HUES48 (cell line): ENCODE data around the gene CR2.
"Not testable (repeated sequence)": the region's sequence is repeated elsewhere in the genome, so short reads cannot be mapped to it uniquely, and the experiment has no call there.

ENCODE experiments used
- H3K27ac ChIP-seq: one replicate; pipeline ENCODE4 v1.7.0; 2013; ENCODE audit warnings: low read depth, low read length, inconsistent platforms
- H3K27me3 ChIP-seq: 2 replicates; pipeline ENCODE4 v1.6.1; 2013; ENCODE audit warnings: mild to moderate bottlenecking, low read length; ENCODE audit not compliant: control insufficient read depth, insufficient read depth
- H3K36me3 ChIP-seq: 2 replicates; pipeline ENCODE4 v1.6.1; 2013; ENCODE audit warnings: low read length; ENCODE audit not compliant: control insufficient read depth, insufficient read depth
- H3K4me1 ChIP-seq: 2 replicates; pipeline ENCODE4 v1.6.1; 2013; ENCODE audit warnings: mild to moderate bottlenecking, low read length; ENCODE audit not compliant: control insufficient read depth, insufficient read depth
- H3K4me3 ChIP-seq: 2 replicates; pipeline ENCODE4 v1.5.1; 2013; ENCODE audit warnings: mild to moderate bottlenecking, low read depth, low read length
- H3K9ac ChIP-seq: 2 replicates; pipeline ENCODE4 v1.6.1; 2013; ENCODE audit warnings: mild to moderate bottlenecking, low read depth, low read length, moderate library complexity
- H3K9me3 ChIP-seq: 2 replicates; pipeline ENCODE4 v1.6.1; 2013; ENCODE audit warnings: low read length; ENCODE audit not compliant: control insufficient read depth, insufficient read depth

CR2 gene

DNA sequence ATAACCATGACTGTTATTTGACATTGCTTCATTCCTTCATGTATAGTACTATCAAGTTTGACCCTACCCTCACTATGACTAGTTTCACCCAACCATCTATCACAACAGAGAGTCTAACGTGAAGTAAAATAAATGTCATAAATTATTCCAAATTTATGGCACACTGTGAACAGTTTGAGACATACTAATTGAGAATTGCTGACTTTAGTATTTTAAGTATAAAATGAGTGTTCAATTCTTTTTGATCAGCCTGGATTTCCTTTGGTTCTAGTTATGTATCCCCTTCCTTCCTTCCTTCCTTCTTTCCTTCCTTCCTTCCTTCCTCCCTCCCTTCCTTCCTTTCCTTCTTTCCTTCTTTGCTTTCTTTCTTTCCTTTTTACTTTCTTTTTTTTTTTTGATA lies 56.3 kb downstream of the CR2 start:
- H3K9me3 ChIP-seq: no peaks in the 10 kb centered on the region

DNA sequence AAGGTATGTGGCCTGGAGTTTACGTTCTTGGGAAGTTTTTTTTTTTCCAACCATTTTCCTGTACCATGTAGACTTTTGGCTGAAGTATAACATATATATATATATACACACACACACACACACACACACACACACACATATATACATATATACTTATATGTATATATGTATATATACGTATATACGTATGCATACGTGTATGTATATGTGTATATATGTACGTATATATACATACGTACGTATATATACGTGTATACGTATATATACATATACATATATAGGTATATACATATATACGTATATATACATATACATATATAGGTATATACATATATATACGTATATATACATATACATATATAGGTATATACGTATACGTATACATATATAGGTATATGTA lies 60.8 kb downstream of the CR2 start:
- Histone ChIP-seq H3K27me3 (no peaks in the 10 kb centered on the region), H3K27ac (no peak overlapping the region)

More for the DNA sequence above, 56.3 kb downstream of the CR2 start:
- H3K27ac ChIP-seq: no peak overlapping the region
- no peaks in the 10 kb centered on the region for H3K4me1 ChIP-seq
- H3K4me3 ChIP-seq: no peak overlapping the region
- no peaks in the 10 kb centered on the region for H3K36me3 ChIP-seq
- H3K9ac ChIP-seq: no peak overlapping the region
- no peaks in the 10 kb centered on the region for H3K27me3 ChIP-seq

DNA sequence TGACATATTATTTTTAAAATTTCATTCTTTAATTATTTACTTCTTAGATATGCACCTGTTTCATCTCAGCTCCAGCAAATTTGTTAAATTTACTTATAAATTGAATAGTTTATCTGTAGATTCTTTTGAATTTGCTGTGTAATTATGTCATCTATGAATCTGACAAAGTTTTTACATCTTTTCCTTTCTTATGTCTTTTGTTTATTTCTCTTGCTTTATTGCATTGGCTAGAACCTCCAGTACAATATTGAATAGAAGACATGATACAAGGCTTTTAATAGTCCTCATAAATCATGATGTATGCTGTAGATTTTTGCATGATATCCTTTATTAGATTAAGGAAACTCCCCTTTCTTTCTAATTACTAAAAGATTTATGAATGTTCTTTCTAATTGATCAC lies 62.6 kb downstream of the CR2 start:
- Histone ChIP-seq H3K9ac (no peak overlapping the region), H3K4me1 (no peaks in the 10 kb centered on the region), H3K36me3 (no peaks in the 10 kb centered on the region), H3K4me3 (no peak overlapping the region), H3K27me3 (no peaks in the 10 kb centered on the region), H3K9me3 (no peaks in the 10 kb centered on the region), H3K27ac (no peak overlapping the region)

More for the DNA sequence above, 60.8 kb downstream of the CR2 start:
- Histone ChIP-seq H3K9ac (no peak overlapping the region), H3K9me3 (no peaks in the 10 kb centered on the region), H3K4me3 (no peak overlapping the region), H3K36me3 (no peaks in the 10 kb centered on the region), H3K4me1 (no peaks in the 10 kb centered on the region)

DNA sequence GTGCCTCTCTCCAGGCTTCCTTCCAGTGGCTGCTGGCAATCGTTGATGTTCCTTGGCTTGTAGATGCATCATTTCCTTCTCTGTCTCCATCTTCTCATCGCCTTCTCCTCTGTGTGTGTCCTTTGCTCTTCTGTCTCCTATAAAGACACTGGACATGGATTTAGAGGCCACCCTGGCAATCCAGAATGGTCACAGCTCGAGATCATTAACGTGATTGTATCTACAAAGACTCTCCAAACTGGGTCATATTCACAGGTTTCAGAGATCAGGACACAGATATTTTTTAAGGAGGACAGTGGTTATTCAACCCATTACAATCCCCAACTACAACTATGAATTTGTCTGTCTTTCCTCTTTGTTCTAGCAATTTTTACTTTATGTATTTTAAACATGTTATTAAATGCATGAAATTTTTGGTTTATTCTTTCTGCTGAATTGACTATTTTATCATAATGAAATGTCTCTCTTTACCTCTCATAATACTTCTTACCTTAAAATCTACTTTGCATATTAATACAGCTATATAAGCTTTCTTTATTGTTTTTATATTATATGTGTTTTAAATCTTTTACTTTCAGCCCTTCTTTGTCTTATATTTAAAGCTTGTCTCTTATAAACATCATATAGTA lies 64.6 kb downstream of the CR2 start:
- H3K4me1 ChIP-seq: no peaks in the 10 kb centered on the region
- no peak overlapping the region for H3K9ac ChIP-seq
- H3K4me3 ChIP-seq: no peak overlapping the region
- no peaks in the 10 kb centered on the region for H3K27me3 ChIP-seq
- no peak overlapping the region for H3K27ac ChIP-seq
- no peaks in the 10 kb centered on the region for H3K36me3 ChIP-seq
- H3K9me3 ChIP-seq: no peaks in the 10 kb centered on the region

DNA sequence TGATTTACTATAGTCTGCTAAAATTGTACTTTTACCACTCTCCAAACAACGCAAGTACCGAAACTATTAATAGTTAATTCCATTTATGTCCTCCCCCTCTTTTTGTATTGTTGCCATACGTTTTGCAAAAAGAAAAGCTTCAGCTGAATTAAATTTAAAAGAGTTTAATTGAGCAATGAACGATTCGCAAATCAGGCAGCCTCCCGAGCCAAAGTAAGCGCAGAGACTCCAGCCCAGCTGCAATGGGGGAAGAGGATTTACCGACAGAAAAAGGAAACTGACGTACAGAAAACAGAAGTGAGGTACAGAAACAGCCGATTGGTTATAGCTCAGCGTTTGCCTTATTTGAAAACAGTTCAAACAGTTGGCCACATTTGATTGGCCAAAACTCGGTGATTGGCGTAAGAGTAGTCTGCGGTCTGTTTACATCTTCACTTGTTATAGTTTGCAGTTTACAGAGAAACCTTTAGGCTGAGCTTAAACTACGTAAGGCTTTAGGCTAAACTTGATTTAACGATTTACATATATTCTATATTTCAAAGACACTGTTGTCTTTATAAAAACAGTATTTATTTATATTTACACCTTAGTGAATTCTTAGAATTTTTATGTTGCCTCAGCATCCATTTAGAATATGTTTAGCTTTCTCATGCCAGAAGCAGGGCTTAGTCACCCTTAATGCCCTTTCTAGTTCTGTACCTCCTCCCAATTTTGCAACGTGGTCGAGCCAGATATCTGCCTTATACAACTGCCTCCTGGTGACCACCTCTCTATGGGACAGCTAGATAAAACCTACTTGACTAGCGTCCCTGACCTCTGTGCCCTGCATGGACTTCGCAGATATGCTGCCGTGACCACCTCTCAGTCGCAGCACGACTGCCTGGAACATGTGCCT lies 65.6 kb downstream of the CR2 start:
- H3K36me3 ChIP-seq: no peaks in the 10 kb centered on the region
- no peak overlapping the region for H3K9ac ChIP-seq
- H3K4me1 ChIP-seq: no peaks in the 10 kb centered on the region
- no peak overlapping the region for H3K27ac ChIP-seq
- no peaks in the 10 kb centered on the region for H3K27me3 ChIP-seq
- no peak overlapping the region for H3K4me3 ChIP-seq
- H3K9me3 ChIP-seq: no peaks in the 10 kb centered on the region

DNA sequence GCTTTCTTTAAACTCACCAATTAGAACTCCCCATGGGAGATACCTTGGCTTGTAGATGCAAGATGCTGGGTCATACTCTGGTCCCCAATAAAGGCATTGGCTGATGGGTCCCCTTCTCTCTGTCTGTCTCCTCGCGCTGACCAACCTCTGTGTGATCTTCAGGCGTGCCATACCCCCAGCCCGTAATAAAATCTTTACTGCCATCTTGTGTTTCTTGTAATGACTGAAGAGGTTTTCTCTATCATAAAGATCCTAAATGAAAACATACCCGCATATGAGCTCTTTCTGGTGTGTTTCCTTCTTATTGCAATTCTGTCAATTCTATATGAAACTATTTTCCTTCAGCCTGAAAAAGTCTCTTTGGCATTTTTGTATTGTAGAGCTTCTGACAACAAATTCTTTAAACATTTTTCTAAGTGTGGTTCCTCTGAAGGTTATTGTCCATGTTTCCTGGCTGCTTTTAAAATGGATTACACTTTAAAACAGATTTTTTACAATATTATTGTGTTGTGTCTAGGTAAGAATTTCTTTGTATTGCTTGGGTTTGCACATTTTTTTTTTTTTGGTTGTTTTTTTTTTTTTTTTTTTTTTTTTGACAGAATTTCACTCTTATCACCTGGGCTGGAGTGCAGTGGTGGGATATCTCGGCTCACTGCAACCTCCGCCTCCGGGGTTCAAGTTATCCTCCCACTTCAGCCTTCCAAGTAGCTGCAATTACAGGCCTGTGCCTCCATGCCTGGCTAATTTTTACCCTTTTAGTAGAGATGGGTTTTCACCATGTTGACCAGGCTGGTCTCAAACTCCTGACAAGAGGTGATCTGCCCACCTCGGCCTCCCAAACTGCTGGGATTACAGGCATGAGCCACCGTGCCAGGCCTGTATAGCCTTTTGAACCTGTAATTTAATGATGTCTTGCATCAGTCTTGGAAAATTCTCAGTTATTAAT lies 66.5 kb downstream of the CR2 start:
- not testable (repeated sequence) for H3K9me3 ChIP-seq, H3K4me3 ChIP-seq, H3K27ac ChIP-seq, H3K27me3 ChIP-seq, H3K9ac ChIP-seq, H3K4me1 ChIP-seq, H3K36me3 ChIP-seq

DNA sequence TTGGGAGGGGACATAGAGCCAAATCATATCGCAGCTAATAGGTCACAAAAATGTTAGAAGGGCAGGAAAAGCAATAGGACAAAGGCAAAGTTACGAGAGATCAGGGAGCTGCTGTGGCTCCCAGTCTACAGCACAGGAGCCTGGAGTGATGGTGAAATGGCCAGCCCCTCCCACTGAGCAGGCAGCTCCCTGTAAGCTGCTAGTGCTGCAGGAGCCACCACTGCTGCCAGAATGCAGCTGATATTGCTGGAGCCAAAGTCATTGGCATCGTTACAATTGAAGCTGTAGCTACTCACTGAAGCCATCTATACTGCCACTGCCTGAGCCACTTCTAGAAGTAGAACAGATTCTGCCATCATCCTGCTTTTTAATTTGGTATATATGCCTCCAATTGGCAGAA lies 71.1 kb downstream of the CR2 start:
- not testable (repeated sequence) for H3K9me3 ChIP-seq, H3K36me3 ChIP-seq, H3K27me3 ChIP-seq, H3K4me3 ChIP-seq, H3K4me1 ChIP-seq, H3K9ac ChIP-seq, H3K27ac ChIP-seq

DNA sequence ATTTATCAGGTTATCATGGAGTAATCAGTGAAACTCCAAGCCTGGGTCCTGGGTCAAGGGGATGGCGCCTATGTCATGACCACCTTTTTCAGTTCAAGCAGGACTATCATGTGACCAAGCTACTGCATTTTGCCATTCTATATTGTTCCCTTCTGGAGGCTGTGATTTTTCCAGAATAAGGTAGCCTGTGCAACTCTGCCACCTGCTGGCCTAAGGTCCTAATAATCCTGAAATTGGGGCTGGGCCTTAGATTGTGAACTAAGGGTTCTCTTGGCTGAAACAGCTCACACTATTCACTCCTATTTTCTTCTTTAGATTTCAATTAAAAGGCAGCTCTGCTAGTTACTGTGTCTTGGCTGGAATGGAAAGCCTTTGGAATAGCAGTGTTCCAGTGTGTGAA lies 74.3 kb downstream of the CR2 start:
- not testable (repeated sequence) for H3K27ac ChIP-seq, H3K27me3 ChIP-seq, H3K9ac ChIP-seq, H3K4me3 ChIP-seq, H3K36me3 ChIP-seq, H3K4me1 ChIP-seq, H3K9me3 ChIP-seq

DNA sequence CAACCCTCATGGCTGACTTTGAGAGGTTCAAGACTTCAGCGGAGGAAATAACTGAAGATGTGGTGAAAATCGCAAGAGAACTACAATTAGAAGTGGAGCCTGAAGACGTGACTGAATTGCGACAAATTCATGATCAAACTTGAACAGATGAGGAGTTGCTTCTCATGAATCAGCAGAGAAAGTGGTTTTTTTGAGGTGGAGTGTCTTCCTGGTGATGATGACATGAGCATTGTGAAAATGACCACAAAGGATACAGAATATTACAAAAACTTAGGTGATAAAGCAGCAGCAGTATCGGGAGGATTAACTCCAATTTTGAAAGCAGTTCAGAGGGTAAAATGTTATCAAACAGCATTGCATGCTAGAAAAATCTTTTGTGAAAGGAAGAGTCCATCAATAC lies 82.1 kb downstream of the CR2 start:
- H3K4me3 ChIP-seq, H3K36me3 ChIP-seq, H3K9me3 ChIP-seq, H3K4me1 ChIP-seq, H3K27me3 ChIP-seq, H3K27ac ChIP-seq, H3K9ac ChIP-seq: not testable (repeated sequence)
